GM12865 (cell line): ENCODE data around the gene RANBP1.

Experiments used
- DNase-seq: peaks from one replicate; pipeline ENCODE4 v3.0.0; 2010; ENCODE audit warnings: low read depth
- H3K4me3 ChIP-seq: 2 replicates; pipeline ENCODE4 v1.5.1; 2011; ENCODE audit warnings: mild to moderate bottlenecking, low read depth, low read length, control low read depth
- TF ChIP-seq, protein P1 (sequence below): IDR thresholded peaks from 2 replicates; pipeline ENCODE4 v1.5.1; 2011; ENCODE audit warnings: low read length, control low read depth, low read depth, inconsistent platforms; ENCODE audit not compliant: insufficient read depth; ENCODE audit errors: missing control alignments

Gene RANBP1

DNA sequence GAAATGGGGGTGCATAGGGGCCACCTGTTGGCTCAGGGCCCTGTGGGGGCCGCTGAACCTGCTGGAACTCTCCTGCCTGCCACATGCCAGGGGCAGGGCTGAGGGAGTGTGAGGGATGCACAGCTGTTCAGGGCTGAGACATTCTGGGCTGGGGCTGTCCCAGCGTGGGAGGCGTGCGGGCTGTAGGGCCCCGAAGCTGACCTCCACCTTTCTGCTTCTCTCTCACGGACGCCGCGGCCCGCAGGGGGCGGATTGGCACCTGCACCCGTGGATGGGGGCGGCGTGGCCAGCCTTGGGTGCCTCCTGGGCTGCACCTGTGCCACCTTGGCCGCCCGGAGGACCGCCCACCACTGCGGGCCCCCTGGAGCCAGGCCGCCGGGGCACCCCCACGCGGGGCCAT lies 30.9 kb downstream of the RANBP1 start:
- no peak for DNase-seq
- TF ChIP-seq, protein P1, sequence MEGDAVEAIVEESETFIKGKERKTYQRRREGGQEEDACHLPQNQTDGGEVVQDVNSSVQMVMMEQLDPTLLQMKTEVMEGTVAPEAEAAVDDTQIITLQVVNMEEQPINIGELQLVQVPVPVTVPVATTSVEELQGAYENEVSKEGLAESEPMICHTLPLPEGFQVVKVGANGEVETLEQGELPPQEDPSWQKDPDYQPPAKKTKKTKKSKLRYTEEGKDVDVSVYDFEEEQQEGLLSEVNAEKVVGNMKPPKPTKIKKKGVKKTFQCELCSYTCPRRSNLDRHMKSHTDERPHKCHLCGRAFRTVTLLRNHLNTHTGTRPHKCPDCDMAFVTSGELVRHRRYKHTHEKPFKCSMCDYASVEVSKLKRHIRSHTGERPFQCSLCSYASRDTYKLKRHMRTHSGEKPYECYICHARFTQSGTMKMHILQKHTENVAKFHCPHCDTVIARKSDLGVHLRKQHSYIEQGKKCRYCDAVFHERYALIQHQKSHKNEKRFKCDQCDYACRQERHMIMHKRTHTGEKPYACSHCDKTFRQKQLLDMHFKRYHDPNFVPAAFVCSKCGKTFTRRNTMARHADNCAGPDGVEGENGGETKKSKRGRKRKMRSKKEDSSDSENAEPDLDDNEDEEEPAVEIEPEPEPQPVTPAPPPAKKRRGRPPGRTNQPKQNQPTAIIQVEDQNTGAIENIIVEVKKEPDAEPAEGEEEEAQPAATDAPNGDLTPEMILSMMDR: no peak
- H3K4me3 ChIP-seq: no peak overlapping the region

DNA sequence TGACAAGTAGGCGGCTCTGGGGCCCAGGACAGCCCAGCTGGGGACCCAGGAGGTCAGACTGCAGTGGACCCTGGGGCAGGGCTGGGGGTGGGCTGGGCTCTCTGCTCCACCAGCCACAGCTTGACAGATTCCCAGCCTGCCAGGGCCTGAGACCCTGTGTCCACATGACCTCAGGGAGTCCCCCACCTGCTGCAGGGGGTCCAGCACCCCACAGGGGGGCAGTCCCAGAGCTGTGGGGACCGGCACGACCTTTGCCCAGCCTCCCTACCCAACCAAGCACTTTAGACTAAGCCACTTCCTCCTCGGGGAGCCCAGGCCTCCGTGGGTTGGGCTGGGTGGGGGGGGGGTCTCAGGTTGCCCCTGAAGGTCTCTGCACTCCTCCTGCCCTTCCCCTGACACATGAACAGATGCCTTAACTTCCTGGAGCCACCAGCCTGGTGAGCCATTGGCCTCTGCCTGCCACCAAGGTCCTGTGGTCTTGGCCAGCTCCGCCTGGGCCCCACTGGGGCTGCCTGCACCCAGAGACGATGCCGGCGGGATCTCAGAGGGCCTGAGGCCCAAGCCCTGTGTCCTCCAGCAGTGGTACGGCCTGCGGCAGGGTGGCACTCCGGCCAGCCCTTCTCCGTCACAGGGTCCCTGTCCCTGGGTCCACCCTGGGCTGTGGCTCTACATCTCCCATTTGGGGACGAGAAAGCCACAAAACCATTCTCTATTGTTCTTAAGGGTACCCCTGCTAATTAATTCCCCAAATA lies 31.5 kb downstream of the RANBP1 start:
- TF ChIP-seq, protein P1: no peak
- DNase-seq: no peak
- no peak overlapping the region for H3K4me3 ChIP-seq

DNA sequence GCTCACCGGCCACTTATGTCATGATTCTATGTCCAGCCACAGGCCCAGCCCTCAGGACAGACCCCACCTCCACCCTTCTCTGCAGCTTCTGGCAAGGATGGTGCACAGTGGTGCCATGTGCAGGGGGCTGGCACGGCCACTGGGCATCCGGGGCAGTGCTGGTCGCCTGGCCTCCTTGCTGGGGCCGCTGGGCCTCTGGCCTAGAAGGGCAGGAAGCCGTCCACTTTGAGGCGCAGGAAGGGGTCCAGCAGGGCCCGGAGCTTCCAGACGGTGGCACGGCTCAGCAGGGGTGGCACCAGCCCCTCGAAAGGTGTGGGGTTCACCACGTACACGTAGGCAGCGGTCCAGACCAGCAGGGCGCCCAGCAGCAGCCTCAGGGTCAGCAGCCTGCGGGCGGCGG lies 32.5 kb downstream of the RANBP1 start:
- no peak overlapping the region for H3K4me3 ChIP-seq
- TF ChIP-seq, protein P1: no peak
- no peak for DNase-seq

DNA sequence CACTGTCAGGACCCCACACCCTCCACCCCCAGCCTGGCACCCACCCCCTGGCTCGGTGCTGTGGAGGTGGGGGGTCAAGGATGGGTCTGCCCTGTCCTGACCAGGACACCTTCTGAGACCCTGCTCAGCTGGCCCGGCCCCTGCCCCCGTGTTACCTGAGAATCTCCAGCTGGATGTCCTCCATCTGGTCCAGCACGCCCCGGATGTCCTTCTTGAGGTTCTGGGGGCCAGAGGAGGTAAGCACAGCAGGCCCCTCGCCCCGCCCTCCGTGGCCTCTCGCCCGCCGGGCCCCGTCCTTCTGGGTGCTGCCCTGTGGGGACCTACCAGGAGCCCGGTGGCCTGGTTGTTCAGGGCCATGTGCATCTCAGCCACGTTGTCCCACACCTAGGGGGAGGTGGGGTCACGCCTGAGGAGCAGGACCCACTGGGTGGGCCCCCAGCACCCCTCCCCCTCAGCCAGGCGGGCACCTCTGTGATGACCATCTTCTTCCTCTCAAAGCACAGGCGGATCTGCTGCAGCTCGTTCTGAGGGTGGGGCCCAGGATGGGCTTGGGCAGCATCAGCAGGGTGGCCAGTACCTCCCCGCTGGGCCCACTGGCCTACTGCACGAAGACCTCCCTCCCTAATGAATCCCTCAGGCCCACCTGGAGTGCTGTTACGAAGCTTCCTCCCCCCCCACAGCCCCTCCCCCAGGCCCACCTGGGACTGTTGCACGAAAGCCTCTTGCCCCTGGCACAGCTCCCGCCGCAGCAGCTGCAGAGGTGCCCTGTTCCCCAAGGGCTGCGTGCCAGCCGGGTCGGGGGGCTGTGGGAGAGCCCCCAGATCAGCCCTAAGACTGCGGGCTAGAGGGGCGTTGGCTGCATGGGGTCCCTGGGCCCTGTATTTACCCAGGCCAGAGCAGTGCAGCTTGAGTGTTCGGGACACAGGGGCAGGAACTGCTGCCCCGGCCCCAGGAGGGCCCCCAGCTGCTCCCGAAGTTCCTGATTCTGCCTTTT lies 33.6 kb downstream of the RANBP1 start:
- TF ChIP-seq, protein P1: no peak
- no peak for DNase-seq
- no peak overlapping the region for H3K4me3 ChIP-seq

DNA sequence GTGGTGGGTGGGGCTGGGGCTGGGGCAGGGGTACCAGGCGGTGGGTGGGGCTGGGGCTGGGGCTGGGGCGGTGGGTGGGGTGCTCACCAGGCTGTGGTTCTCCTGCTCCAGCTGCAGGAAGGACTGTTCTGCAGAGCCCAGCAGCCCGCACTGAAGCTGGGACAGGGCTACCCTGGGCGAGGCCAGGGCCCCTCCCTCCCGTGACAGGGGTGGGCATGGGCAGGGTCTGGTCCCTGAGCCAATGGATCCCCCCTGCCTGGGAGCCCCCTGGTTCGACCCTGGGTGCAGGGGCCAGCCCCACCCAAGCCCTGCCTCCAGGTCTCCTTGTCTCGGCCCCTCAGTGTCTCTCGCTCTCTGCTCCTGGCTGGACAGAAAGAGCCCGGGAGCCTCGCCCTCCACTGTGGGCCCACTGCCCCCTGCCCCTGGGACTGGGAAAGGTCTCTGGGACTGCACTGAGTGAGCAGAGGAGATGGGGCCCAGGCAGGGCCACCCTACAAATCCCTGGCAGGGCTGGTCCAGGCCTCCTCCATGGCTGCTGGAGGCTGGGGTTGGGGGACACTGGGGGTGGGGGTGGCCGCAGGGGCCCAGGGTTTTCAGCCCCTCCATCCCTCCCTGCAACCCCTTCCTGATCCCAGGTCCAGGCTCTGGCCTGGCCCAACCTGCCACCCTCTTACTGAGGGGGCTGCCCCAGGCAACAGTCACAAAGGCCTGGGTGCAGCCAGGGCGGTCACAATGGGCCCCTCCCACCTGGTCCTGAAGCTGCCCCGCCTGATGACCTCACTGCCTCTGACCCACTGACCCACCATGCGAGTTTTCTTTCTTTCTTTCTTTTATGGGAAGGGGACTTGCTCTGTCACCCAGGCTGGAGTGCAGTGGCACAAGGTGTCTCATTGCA lies 34.7 kb downstream of the RANBP1 start, which contains the start of gene CCDC188:
TSS of gene CCDC188 (minus strand) at position 675 of the 895 bp plus-strand sequence. CDS start at position 606, 69 bp downstream.
- no peak within 1 kb of the TSS for H3K4me3 ChIP-seq
- TF ChIP-seq, protein P1: no peak
- DNase-seq: no peak

DNA sequence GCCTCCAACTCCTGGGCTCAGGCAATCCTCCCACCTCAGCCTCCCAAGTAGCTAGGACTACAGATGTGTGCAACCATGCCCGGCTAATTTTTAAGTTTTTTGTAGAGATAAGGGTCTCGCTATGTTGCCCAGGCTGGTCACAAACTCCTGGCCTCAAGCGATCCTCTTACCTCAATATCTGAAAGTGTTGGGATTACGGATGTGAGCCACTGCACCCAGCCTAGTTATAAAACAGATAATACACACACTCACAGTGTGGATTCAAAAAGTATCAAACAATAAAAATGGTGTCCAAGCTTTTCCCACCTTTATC lies 35.3 kb downstream of the RANBP1 start:
- TF ChIP-seq, protein P1: no peak
- H3K4me3 ChIP-seq: no peak overlapping the region
- DNase-seq: no peak
